Hippocampal formation (tissue), 2 donors: ENCODE data around the gene DIP2C.

Experiments used
- DNase-seq, 2 donors: peaks; one replicate each; lab custom pipeline; 2025; lab: John Stamatoyannopoulos, UW

DIP2C gene

GRCh38 chr10:676178-676577 is 13.3 kb downstream of the DIP2C start:
- DNase-seq, result no peak

GRCh38 chr10:675532-675931 is 13.9 kb downstream of the DIP2C start:
- no peak for DNase-seq

- no peak for DNase-seq
These were observed 16.0 kb downstream of the DIP2C start for GRCh38 chr10:673492-673891.

GRCh38 chr10:672992-673391 is 16.5 kb downstream of the DIP2C start:
- no peak for DNase-seq

GRCh38 chr10:672203-672602 is 17.3 kb downstream of the DIP2C start:
- DNase-seq, result no peak

GRCh38 chr10:670990-671389 is 18.5 kb downstream of the DIP2C start:
- no peak for DNase-seq

GRCh38 chr10:670038-670437 is 19.4 kb downstream of the DIP2C start:
- no peak for DNase-seq

GRCh38 chr10:668786-669485 is 20.5 kb downstream of the DIP2C start:
- DNase-seq, result no peak

GRCh38 chr10:667602-668143 is 21.8 kb downstream of the DIP2C start:
- DNase-seq, result no peak

GRCh38 chr10:667096-667495 is 22.4 kb downstream of the DIP2C start:
- DNase-seq, result no peak

- DNase-seq, result no peak
These were observed 23.0 kb downstream of the DIP2C start for GRCh38 chr10:666237-667012.

GRCh38 chr10:665579-666091 is 23.8 kb downstream of the DIP2C start:
- no peak for DNase-seq

GRCh38 chr10:664893-665292 is 24.6 kb downstream of the DIP2C start:
- no peak for DNase-seq

GRCh38 chr10:664301-664700 is 25.2 kb downstream of the DIP2C start:
- no peak for DNase-seq

- peak; percentile 80 to 83 for DNase-seq
These were observed 25.6 kb downstream of the DIP2C start for GRCh38 chr10:663831-664251.

- no peak for DNase-seq
These were observed 26.1 kb downstream of the DIP2C start for GRCh38 chr10:663466-663751.

- peak in 1 of 2 donors; percentile 39 for DNase-seq
These were observed 26.6 kb downstream of the DIP2C start for GRCh38 chr10:662686-663465.

- DNase-seq, result no peak
These were observed 27.3 kb downstream of the DIP2C start for GRCh38 chr10:662223-662605.

GRCh38 chr10:661597-662222 is 27.8 kb downstream of the DIP2C start:
- no peak for DNase-seq

GRCh38 chr10:660970-661596 is 28.4 kb downstream of the DIP2C start:
- DNase-seq, result peak in 1 of 2 donors; percentile 45

- DNase-seq, result no peak
These were observed 29.0 kb downstream of the DIP2C start for GRCh38 chr10:660413-660969.
